Esophagus squamous epithelium (tissue), 4 donors: ENCODE data around the gene CAGE1.

Experiments
- POLR2A ChIP-seq, 4 donors: fragments of 450-650 bp; IDR thresholded peaks; one replicate each; pipeline ENCODE4 v1.6.1; 2017; ENCODE audit warnings: antibody characterized with exemption in 4 of 4, mild to moderate bottlenecking in 4 of 4, moderate library complexity in 3 of 4
- TF ChIP-seq, protein P1 (sequence below), 6 experiments: fragments of 450-650 bp in 4 of 6; fragments of 200-600 bp in 2 of 6; sonication (generic) in 2 of 6; IDR thresholded peaks; one replicate each; pipeline ENCODE4 v1.5.1; 2016 to 2019; ENCODE audit warnings: antibody characterized with exemption in 6 of 6, mild to moderate bottlenecking in 4 of 6, moderate library complexity in 4 of 6

GRCh38 chr6:7419065-7419464 lies 29.5 kb upstream of the CAGE1 start:
- TF ChIP-seq, protein P1, sequence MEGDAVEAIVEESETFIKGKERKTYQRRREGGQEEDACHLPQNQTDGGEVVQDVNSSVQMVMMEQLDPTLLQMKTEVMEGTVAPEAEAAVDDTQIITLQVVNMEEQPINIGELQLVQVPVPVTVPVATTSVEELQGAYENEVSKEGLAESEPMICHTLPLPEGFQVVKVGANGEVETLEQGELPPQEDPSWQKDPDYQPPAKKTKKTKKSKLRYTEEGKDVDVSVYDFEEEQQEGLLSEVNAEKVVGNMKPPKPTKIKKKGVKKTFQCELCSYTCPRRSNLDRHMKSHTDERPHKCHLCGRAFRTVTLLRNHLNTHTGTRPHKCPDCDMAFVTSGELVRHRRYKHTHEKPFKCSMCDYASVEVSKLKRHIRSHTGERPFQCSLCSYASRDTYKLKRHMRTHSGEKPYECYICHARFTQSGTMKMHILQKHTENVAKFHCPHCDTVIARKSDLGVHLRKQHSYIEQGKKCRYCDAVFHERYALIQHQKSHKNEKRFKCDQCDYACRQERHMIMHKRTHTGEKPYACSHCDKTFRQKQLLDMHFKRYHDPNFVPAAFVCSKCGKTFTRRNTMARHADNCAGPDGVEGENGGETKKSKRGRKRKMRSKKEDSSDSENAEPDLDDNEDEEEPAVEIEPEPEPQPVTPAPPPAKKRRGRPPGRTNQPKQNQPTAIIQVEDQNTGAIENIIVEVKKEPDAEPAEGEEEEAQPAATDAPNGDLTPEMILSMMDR (IDR thresholded peaks at IDR 0.05): no peak
- no peak for TF ChIP-seq POLR2A (IDR thresholded peaks at IDR 0.05)
